ENCODE results near the gene LPP. TPM values are rescaled to one million over a fixed set of nuclear protein-coding genes. Genes with fewer than 3 reads are reported as not detected.

Gene LPP
- total RNA-seq, 4 donors from 2014 or later, result 1,872 to 3,079 (median 2,300) TPM

- TF ChIP-seq EP300 (IDR thresholded peaks at IDR 0.05) (no peak), POLR2AphosphoS5 (IDR thresholded peaks at IDR 0.05) (no peak), POLR2A (IDR thresholded peaks at IDR 0.05; ENCODE audit: low read depth) (no peak)
- TF ChIP-seq, protein P1, sequence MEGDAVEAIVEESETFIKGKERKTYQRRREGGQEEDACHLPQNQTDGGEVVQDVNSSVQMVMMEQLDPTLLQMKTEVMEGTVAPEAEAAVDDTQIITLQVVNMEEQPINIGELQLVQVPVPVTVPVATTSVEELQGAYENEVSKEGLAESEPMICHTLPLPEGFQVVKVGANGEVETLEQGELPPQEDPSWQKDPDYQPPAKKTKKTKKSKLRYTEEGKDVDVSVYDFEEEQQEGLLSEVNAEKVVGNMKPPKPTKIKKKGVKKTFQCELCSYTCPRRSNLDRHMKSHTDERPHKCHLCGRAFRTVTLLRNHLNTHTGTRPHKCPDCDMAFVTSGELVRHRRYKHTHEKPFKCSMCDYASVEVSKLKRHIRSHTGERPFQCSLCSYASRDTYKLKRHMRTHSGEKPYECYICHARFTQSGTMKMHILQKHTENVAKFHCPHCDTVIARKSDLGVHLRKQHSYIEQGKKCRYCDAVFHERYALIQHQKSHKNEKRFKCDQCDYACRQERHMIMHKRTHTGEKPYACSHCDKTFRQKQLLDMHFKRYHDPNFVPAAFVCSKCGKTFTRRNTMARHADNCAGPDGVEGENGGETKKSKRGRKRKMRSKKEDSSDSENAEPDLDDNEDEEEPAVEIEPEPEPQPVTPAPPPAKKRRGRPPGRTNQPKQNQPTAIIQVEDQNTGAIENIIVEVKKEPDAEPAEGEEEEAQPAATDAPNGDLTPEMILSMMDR (IDR thresholded peaks at IDR 0.05), result no peak
- DNase-seq (ENCODE audit: extremely low spot score), result no peak
- H3K4me1 ChIP-seq, result peaks cover 10 to 67% (median 24%) of the 10 kb centered on the region in 4 donors
- no peaks in the 10 kb centered on the region for H3K9me3 ChIP-seq
- intact Hi-C loops (cut with DNase I), result no loop called here
- no peak overlapping the region for H3K4me3 ChIP-seq
- peaks cover 0 to 6% (median 0%) of the 10 kb centered on the region in 4 donors for H3K36me3 ChIP-seq
- H3K27me3 ChIP-seq, result no peaks in the 10 kb centered on the region
- H3K27ac ChIP-seq (replicated peaks in 1 of 4), result no peak overlapping the region
Observed at GRCh38 chr3:188544012-188544411, 390.1 kb downstream of the LPP start.

GRCh38 chr3:188546835-188547670 is 393.1 kb downstream of the LPP start:
- Histone ChIP-seq H3K27me3 (no peaks in the 10 kb centered on the region), H3K4me3 (no peak overlapping the region), H3K4me1 (peaks cover 0 to 48% (median 26%) of the 10 kb centered on the region in 4 donors), H3K36me3 (peaks cover 0 to 6% (median 0%) of the 10 kb centered on the region in 4 donors), H3K27ac (replicated peaks in 1 of 4) (peak overlapping the region in 1 of 4 donors; percentile 57), H3K9me3 (no peaks in the 10 kb centered on the region)
- no peak for DNase-seq (ENCODE audit: extremely low spot score)
- intact Hi-C loops (cut with DNase I), result no loop called here
- WGBS, result 80% methylated on average over 6 of the region's 6 CpGs
- TF ChIP-seq POLR2AphosphoS5 (IDR thresholded peaks at IDR 0.05) (no peak), EP300 (IDR thresholded peaks at IDR 0.05) (no peak), POLR2A (IDR thresholded peaks at IDR 0.05; ENCODE audit: low read depth) (no peak)
- TF ChIP-seq, protein P1 (IDR thresholded peaks at IDR 0.05), result no peak

DNA sequence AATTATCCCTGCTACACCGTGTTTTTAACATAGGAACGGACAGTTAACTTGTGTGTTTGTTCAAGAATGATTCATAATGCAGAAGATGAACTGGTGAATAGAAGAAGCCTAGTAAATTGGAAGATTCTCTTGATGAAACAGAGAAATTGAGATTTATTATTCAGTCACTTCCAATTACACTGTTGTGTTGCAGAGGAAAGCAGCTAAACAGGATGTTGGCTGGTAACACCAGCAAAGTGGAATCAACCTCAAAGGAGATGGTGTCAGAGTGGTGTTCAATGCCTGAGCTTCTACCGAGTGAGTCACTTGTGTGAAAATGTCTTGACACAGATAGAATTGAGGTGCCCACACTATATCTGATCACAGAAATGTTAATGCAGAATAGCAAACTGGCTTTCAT is 399.6 kb downstream of the LPP start:
- H3K4me1 ChIP-seq, result peaks cover 34 to 67% (median 49%) of the 10 kb centered on the region in 4 donors
- 74% methylated on average over 3 of the region's 3 CpGs for WGBS
- H3K27me3 ChIP-seq, result no peaks in the 10 kb centered on the region
- TF ChIP-seq POLR2A (IDR thresholded peaks at IDR 0.05; ENCODE audit: low read depth) (no peak), EP300 (IDR thresholded peaks at IDR 0.05) (no peak), POLR2AphosphoS5 (IDR thresholded peaks at IDR 0.05) (no peak)
- TF ChIP-seq, protein P1 (IDR thresholded peaks at IDR 0.05), result no peak
- H3K36me3 ChIP-seq, result no peaks in the 10 kb centered on the region
- intact Hi-C loops (cut with DNase I), result no loop called here
- H3K4me3 ChIP-seq, result no peak overlapping the region
- peak overlapping the region in 1 of 4 donors; percentile 4 for H3K27ac ChIP-seq (replicated peaks in 1 of 4)
- no peaks in the 10 kb centered on the region for H3K9me3 ChIP-seq
- DNase-seq (ENCODE audit: extremely low spot score), result no peak

GRCh38 chr3:188554404-188554803 is 400.4 kb downstream of the LPP start:
- peak overlapping the region in 1 of 4 donors; percentile 5 for H3K27ac ChIP-seq (replicated peaks in 1 of 4)
- peaks cover 34 to 76% (median 56%) of the 10 kb centered on the region in 4 donors for H3K4me1 ChIP-seq
- no peak for DNase-seq (ENCODE audit: extremely low spot score)
- WGBS, result 64% methylated on average over 1 of the region's 1 CpG
- no peak overlapping the region for H3K4me3 ChIP-seq
- TF ChIP-seq POLR2AphosphoS5 (IDR thresholded peaks at IDR 0.05) (no peak), EP300 (IDR thresholded peaks at IDR 0.05) (no peak), POLR2A (IDR thresholded peaks at IDR 0.05; ENCODE audit: low read depth) (no peak)
- TF ChIP-seq, protein P1 (IDR thresholded peaks at IDR 0.05), result no peak
- H3K9me3 ChIP-seq, result no peaks in the 10 kb centered on the region
- no peaks in the 10 kb centered on the region for H3K27me3 ChIP-seq
- no peaks in the 10 kb centered on the region for H3K36me3 ChIP-seq
- intact Hi-C loops (cut with DNase I), result no loop called here
